ENCODE data around the gene CATSPER1. TPM values are rescaled to one million over a fixed set of nuclear protein-coding genes. Genes with fewer than 3 reads are reported as not detected.

CATSPER1 gene
- total and polyA plus RNA-seq, 2 of the 13 experiments (the other 11 are each of a cell fraction or from before 2014, with no cell fraction given): 0.17 TPM; not detected in 1

DNA sequence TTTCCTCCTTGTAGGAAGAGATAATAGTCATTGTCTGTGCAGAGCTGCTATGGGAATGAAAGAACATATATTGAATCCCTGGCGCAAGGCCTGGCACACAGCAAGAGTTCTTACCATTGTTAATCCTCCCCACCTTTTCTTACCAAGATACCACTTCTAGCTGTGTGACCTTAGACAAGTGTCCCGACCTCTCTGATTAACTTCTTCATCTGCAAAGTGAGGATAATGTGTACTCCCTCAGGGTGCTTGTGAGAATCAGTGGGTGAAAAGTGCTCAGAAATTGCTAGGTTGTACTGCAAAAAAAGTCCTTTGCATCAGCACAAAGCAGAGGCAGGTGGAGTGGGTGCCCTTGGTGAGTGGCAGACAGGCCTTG, 18.2 kb downstream of the CATSPER1 start:
- H3K9ac ChIP-seq (ENCODE audit: insufficient read depth, low read depth, low read length): no peak overlapping the region
- peaks cover 1 to 7% of the 10 kb centered on the region in 2 experiments; a peak in 3 of 5 replicates for H3K36me3 ChIP-seq (replicated peaks in 1 of 2; ENCODE audit: control insufficient read depth in 1 of 2, insufficient read depth in 2 of 2, low read length in 2 of 2)
- no peak for TF ChIP-seq PHF8 (CRISPR knock-in tag; IDR thresholded peaks at IDR 0.05)
- TF ChIP-seq, protein P1, sequence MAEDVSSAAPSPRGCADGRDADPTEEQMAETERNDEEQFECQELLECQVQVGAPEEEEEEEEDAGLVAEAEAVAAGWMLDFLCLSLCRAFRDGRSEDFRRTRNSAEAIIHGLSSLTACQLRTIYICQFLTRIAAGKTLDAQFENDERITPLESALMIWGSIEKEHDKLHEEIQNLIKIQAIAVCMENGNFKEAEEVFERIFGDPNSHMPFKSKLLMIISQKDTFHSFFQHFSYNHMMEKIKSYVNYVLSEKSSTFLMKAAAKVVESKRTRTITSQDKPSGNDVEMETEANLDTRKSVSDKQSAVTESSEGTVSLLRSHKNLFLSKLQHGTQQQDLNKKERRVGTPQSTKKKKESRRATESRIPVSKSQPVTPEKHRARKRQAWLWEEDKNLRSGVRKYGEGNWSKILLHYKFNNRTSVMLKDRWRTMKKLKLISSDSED (CRISPR knock-in tag; IDR thresholded peaks at IDR 0.05): no peak
- TF ChIP-seq ZMYM3 (CRISPR knock-in tag; IDR thresholded peaks at IDR 0.05): peak; percentile 47; the same call in 1 of the 2 replicates
- TF ChIP-seq NKX3-1 (CRISPR knock-in tag; IDR thresholded peaks at IDR 0.05): no peak
- peak; percentile 79; the same call in 1 of the 2 replicates for TF ChIP-seq ZNF768 (CRISPR knock-in tag; IDR thresholded peaks at IDR 0.05)
- TF ChIP-seq SOX6 (IDR thresholded peaks at IDR 0.05): no peak
- TF ChIP-seq SOX6 (CRISPR knock-in tag; IDR thresholded peaks at IDR 0.05): no peak
- TF ChIP-seq ZNF251 (CRISPR knock-in tag; IDR thresholded peaks at IDR 0.05): no peak
- no peak for TF ChIP-seq NR2F6 (IDR thresholded peaks at IDR 0.05)
- TF ChIP-seq NR2F6 (CRISPR knock-in tag; IDR thresholded peaks at IDR 0.05): no peak
- no peak for TF ChIP-seq BHLHE40 (IDR thresholded peaks at IDR 0.05; ENCODE audit: low read length)
- TF ChIP-seq KDM1A (CRISPR knock-in tag; IDR thresholded peaks at IDR 0.05): 0 out of 2 replicates have a peak, but pooled peaks have one; percentile 20
- no peak for TF ChIP-seq KAT7 (CRISPR knock-in tag; IDR thresholded peaks at IDR 0.05; ENCODE audit: borderline replicate concordance)
- no peak for TF ChIP-seq FLYWCH1 (CRISPR knock-in tag; IDR thresholded peaks at IDR 0.05)
- ChIA-PET CTCF (ENCODE audit: low intra/inter-chr PET ratio, low total read pairs) (no interaction called here), POLR2A (interaction anchor here (1.2 kb wide), 1 partner anchor 14 kb away, joined by 3 read pairs; no protein-coding TSS in a partner anchor)
- no peak overlapping the region for H3K4me3 ChIP-seq (replicated peaks in 1 of 3; ENCODE audit: insufficient read depth in 1 of 3, low read depth in 2 of 3, low read length in 3 of 3)
- H3K4me1 ChIP-seq (ENCODE audit: insufficient read depth, low read length): peaks cover 29% of the 10 kb centered on the region
- no TSS peak for BruUV-seq (replicated peaks)
- no peak for ATAC-seq
- no peaks in the 10 kb centered on the region for H4K20me1 ChIP-seq (ENCODE audit: insufficient read depth, low read length)
- H3K27ac ChIP-seq (ENCODE audit: extremely low read length, insufficient read depth, low read length): no peak overlapping the region
- no peak for FAIRE-seq
- in situ Hi-C loops (cut with HindIII; ENCODE audit: extremely low pct_ligation_motif_present, low pct_unique_long_range_greater_than_20kb) (no loop called here), intact Hi-C loops (cut with micrococcal nuclease; ENCODE audit: unreplicated experiment) (no loop called here)
- DNase-seq (ENCODE audit: low spot score): no peak
- peaks cover 7% of the 10 kb centered on the region for H3K79me2 ChIP-seq (ENCODE audit: insufficient read depth, low read length)
- H3K4me2 ChIP-seq (ENCODE audit: low read depth, low read length): no peak overlapping the region
- WGBS (ENCODE audit: low lambda C conversion rate): 42% methylated on average over 2 of the region's 2 CpGs
- H2AFZ ChIP-seq (ENCODE audit: low read length): no peak overlapping the region
- H3K27me3 ChIP-seq (ENCODE audit: control insufficient read depth in 1 of 2, insufficient read depth in 2 of 2, low read length in 2 of 2): peaks cover 5 to 26% of the 10 kb centered on the region in 2 experiments; a peak in 4 of 5 replicates
- no peaks in the 10 kb centered on the region for H3K9me3 ChIP-seq (ENCODE audit: low read length)
